ENCODE data around the gene BPHL. TPM values are rescaled to one million over a fixed set of nuclear protein-coding genes. Genes with fewer than 3 reads are reported as not detected.

The BPHL gene
- total RNA-seq, 1 donor from 2014 or later: 12.7 TPM

DNA sequence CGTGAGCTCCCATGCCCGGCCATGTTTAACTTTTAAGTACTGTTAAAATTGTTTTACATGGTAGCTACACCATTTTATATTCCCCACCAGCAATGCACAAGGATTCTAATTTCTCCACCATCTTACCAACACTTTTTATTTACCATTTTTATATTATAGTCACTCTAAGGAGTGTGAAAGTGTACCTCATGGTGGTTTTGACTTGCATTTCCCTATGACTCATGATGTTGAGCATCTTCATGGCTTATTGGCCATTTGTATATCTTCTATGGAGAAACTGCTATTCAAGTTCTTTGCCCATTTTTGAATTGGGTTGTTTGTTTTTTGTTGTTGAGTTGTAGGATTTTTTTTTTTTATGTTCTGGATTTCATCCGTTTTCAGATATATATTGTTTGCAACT, 15.6 kb upstream of the BPHL start:
- H3K9me3 ChIP-seq: no peaks in the 10 kb centered on the region
- no peaks in the 10 kb centered on the region for H3K4me1 ChIP-seq
- intact Hi-C loops (cut with DNase I): no loop called here
- ATAC-seq: no peak
- DNase-seq: no peak
- H3K27me3 ChIP-seq (ENCODE audit: low read depth): no peaks in the 10 kb centered on the region
- no peak overlapping the region for H3K27ac ChIP-seq
- peaks cover 99% of the 10 kb centered on the region for H3K36me3 ChIP-seq
- no peak overlapping the region for H3K4me3 ChIP-seq
- TF ChIP-seq, protein P1, sequence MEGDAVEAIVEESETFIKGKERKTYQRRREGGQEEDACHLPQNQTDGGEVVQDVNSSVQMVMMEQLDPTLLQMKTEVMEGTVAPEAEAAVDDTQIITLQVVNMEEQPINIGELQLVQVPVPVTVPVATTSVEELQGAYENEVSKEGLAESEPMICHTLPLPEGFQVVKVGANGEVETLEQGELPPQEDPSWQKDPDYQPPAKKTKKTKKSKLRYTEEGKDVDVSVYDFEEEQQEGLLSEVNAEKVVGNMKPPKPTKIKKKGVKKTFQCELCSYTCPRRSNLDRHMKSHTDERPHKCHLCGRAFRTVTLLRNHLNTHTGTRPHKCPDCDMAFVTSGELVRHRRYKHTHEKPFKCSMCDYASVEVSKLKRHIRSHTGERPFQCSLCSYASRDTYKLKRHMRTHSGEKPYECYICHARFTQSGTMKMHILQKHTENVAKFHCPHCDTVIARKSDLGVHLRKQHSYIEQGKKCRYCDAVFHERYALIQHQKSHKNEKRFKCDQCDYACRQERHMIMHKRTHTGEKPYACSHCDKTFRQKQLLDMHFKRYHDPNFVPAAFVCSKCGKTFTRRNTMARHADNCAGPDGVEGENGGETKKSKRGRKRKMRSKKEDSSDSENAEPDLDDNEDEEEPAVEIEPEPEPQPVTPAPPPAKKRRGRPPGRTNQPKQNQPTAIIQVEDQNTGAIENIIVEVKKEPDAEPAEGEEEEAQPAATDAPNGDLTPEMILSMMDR (IDR thresholded peaks at IDR 0.05): no peak

DNA sequence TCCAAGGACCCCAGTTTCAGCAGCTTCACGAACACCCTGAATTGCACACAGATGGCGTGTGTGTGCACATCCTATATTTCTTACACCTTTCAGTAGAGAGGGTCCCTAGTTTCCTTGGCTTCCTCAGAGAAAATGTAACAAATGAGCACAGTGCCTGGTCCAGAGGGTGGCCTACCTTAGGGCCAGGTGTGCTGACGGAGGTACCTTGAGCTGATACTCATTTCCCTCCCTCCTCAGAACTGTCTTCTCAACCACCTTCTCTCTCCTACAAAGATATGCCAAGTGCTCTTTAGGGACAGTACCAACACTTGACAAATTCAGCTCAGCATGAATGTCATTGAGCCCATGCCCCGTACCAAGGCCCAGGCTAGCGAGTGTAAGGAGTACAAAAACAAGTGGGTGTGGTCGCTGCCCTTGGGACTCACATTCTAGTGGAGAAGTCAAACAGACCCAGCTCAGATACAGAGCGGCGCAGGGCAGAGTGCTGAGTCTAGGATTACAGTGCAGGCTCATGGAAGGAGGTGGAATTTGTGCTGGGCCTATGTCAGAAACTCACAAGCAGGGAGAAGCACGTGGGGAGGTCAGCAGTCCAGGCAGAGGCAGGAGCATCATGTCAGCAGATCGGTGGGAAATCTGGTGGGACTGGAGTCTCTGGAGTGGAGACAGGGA, 9.6 kb upstream of the BPHL start:
- TF ChIP-seq, protein P1 (IDR thresholded peaks at IDR 0.05): no peak
- Histone ChIP-seq H3K27ac (no peak overlapping the region), H3K27me3 (ENCODE audit: low read depth) (no peaks in the 10 kb centered on the region), H3K4me1 (no peaks in the 10 kb centered on the region), H3K4me3 (no peak overlapping the region), H3K9me3 (no peaks in the 10 kb centered on the region), H3K36me3 (peaks cover 98% of the 10 kb centered on the region)
- peak; percentile 48 to 72 for ATAC-seq
- intact Hi-C loops (cut with DNase I): no loop called here
- DNase-seq: no peak

DNA sequence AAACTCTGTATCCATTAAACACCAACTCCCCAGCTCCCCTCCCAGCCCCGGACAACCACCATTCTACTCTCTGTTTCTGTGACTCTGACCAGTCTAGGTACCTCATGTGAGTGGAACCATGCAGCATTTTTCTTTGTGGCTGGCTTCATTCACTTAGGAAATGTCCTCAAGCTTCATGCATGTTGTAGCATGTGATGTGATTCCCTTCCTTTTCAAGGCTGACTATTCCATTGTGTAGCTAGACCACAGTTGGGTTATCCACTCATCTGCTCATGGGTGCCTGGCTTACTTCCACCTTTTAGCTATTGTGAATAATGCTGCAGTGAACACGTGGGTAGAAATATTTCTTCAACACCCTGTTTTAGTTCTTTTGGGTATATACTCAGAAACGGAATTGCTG, 8.8 kb upstream of the BPHL start:
- H3K36me3 ChIP-seq: peaks cover 98% of the 10 kb centered on the region
- H3K4me3 ChIP-seq: no peak overlapping the region
- TF ChIP-seq, protein P1 (IDR thresholded peaks at IDR 0.05): no peak
- H3K9me3 ChIP-seq: no peaks in the 10 kb centered on the region
- no peak for ATAC-seq
- no peak for DNase-seq
- intact Hi-C loops (cut with DNase I): no loop called here
- no peak overlapping the region for H3K27ac ChIP-seq
- H3K27me3 ChIP-seq (ENCODE audit: low read depth): no peaks in the 10 kb centered on the region
- H3K4me1 ChIP-seq: no peaks in the 10 kb centered on the region

DNA sequence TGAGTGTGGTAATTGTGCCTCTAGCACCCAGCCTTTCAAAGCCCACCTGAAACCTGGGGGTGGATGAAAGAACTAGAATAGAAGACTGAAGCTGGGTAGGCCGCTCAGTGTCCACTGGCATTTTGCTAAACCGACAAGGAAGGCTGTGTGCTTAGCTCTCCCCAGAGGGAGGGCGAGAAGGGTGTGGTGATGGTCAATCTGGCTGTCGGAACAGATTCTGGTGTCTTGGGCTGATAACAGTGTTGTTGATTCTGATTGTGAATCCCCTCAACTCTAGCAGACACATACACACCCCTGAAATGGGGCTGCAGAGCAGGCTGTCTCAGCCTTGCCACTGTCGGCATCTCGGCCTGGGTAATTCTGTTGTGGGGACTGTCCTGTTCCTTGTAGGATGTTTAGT, 4.1 kb upstream of the BPHL start:
- H3K27ac ChIP-seq: no peak overlapping the region
- peaks cover 59% of the 10 kb centered on the region for H3K36me3 ChIP-seq
- H3K27me3 ChIP-seq (ENCODE audit: low read depth): no peaks in the 10 kb centered on the region
- DNase-seq: no peak
- H3K4me1 ChIP-seq: peaks cover 10% of the 10 kb centered on the region
- no peak for ATAC-seq
- intact Hi-C loops (cut with DNase I): no loop called here
- no peaks in the 10 kb centered on the region for H3K9me3 ChIP-seq
- TF ChIP-seq, protein P1 (IDR thresholded peaks at IDR 0.05): no peak
- H3K4me3 ChIP-seq: no peak overlapping the region

DNA sequence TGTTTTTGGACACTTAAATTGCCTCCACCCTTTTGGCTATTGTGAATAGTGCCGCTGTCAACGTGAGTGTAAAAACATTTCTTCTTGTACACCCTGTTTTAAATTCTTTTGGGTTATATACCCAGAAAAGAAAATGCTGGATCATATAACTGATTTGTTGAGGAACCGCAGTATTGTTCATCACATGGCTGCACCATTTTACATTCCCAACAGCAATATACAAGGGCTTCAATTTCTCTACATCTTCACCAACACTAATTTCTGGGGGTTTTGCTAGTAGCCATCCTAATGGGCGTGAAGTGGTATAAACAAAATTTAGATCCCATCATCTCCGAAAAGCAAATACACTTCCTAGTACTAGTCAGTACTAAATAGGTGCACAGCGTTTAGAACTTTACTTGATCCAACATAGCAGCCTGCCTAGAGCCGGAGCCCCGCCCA, 579 bp upstream of the BPHL start:
- no peak for ATAC-seq
- peaks cover 25% of the 10 kb centered on the region for H3K36me3 ChIP-seq
- peaks cover 14% of the 10 kb centered on the region for H3K4me1 ChIP-seq
- intact Hi-C loops (cut with DNase I): no loop called here
- no peak for DNase-seq
- no peaks in the 10 kb centered on the region for H3K9me3 ChIP-seq
- TF ChIP-seq, protein P1 (IDR thresholded peaks at IDR 0.05): no peak
- H3K4me3 ChIP-seq: peak overlapping the region; percentile 83
- no peaks in the 10 kb centered on the region for H3K27me3 ChIP-seq (ENCODE audit: low read depth)
- peak overlapping the region; percentile 93 for H3K27ac ChIP-seq

All from lower lobe of right lung (tissue), 2 donors.